DMS 273 treated with DMSO at 0.1 percent for 48 hours (cell line): ENCODE results near the gene UBE2H.

Experiments
- DNase-seq: peaks from one replicate; lab custom pipeline; 2025; lab: John Stamatoyannopoulos, UW

Gene UBE2H

DNA sequence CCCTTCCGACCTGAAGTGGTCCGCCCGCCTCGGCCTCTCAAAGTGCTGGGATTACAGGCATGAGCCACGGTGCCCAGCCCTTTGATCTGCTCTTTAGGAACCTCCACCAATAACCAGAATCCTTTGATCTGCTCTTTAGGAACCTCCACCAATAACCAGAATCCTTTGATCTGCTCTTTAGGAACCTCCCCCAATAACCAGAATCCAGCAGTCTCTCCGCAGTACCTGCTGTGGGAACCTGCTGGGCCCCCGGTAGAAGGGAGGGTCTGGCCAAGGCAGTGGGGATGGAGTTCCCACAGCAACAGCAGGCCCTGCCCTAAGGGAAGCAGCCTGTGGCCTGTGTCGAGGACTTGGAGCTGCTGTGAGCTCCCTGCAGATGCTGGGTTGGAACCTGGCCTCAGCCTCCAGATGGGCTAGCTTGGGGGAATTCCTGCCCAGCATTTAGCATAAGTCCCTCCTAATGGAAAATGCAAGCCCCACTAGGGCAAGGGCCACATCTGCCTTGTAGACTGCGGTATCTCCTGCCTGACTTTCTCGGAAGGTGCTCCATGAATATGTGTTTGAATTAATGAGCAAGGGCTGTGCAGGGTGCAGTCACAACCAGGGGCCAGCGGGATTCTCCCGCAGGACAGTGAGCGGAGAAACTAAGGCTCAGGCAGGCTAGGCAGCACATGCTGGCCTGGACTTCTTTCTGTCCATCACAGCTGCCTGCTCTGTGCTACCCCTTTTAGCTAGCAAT is 165.8 kb downstream of the UBE2H start:
- DNase-seq, result peak; percentile 93

- DNase-seq, result no peak
Measured at GRCh38 chr7:129785685-129786514, 166.9 kb downstream of the UBE2H start.

DNA sequence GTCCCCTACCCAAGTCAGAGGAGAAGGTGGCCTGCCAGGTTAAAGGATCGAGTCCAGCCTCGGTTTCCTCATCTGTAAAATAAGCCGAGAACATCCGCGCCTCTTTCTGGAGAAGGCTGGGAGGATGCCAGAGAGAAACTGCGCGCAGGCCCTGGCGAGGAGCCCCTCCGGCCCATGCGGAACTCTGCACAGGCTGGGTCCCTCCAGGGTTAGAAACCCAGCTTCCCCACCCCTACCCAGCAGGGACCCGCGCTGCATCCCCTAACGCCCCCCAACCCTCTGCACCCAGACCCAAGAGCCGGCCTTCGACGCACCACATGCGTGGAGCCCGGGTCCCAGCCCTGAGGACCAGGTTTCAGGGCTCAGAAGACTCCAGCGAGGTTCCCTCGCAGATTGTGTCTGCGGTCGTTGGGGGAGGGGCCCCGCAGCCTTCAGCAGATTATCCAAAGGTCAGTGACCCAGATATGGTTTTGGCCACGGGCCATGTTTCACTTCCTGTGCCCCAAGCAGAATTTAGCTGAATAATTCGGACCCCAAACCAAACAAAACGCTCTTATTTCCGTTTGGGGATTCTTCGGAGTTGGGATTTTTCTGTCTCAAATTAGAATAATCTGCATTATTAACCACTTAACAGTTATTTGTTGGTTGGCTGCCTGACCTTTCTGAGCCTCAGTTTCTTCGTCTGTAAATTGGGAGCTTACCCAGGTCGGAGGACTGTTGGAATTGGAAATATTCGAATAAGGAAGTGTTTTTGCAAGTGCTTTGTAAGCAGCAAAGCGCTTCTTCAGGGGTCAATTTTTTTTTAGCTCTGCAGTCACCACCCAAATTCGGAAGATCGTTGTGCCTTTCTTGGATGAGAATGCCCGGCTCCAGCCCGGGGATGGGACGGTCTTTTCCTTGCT is 167.7 kb downstream of the UBE2H start:
- DNase-seq, result no peak

GRCh38 chr7:129784437-129784782 is 168.3 kb downstream of the UBE2H start:
- no peak for DNase-seq

DNA sequence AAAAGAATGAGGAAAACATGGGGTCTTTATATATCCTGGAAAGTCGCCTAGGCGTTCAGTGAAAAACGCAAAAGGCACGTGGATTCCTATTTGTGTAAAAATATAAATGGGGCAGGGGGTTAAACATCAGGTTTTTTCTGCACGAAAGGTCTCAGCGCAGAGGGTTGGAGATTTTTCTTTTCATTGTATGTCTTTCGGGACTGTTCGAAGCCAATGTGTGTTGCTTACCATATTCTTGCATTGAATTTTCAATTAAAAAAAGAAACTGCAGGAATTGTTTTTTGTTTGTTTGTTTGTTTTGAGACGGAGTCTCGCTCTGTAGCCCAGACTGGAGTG is 169.2 kb downstream of the UBE2H start:
- DNase-seq, result no peak

GRCh38 chr7:129782818-129783583 is 169.8 kb downstream of the UBE2H start:
- DNase-seq, result no peak

DNA sequence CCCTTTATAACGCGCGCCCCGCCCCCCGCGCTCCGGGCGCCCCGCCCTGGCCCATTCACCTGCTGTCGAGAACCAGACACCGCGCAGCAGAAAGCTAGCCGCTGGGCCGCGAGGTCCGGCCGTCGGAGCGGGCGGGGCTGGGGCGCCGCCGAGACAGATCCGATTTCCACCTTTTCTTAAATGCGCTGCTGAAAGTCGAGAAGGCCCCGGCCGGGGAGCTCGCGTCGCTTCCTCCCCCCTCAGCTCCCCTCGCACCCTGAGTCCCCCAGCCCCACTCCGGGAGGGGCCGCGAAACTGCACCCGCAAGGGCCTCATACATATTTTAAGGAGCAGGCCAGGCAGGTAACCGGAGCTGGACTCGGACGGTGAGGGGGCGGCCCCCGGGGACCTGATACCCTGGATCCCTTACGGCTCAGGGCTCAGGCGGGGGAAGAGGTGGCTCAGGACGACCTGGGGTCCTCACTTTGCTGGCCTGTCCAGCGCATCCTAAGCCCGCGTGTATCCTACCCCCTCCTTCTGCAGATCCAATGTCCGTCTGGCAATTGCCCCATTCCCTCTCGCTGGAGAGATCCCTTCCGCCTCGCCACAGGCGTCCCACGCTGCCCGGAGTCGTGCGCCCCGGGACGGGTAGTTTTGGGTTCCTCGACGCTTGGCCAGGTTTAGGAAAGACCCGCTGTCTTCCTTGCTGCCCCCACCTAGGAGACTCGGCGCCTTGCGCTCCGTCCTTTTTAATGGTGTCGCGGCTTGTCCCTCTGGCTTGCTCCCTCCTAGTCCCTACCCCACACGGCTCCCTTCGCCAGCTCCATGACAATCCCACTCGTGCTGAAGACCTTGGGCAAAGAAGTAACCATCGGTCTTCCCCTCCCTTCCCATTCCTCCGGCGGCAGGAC is 170.6 kb downstream of the UBE2H start:
- DNase-seq, result no peak

DNA sequence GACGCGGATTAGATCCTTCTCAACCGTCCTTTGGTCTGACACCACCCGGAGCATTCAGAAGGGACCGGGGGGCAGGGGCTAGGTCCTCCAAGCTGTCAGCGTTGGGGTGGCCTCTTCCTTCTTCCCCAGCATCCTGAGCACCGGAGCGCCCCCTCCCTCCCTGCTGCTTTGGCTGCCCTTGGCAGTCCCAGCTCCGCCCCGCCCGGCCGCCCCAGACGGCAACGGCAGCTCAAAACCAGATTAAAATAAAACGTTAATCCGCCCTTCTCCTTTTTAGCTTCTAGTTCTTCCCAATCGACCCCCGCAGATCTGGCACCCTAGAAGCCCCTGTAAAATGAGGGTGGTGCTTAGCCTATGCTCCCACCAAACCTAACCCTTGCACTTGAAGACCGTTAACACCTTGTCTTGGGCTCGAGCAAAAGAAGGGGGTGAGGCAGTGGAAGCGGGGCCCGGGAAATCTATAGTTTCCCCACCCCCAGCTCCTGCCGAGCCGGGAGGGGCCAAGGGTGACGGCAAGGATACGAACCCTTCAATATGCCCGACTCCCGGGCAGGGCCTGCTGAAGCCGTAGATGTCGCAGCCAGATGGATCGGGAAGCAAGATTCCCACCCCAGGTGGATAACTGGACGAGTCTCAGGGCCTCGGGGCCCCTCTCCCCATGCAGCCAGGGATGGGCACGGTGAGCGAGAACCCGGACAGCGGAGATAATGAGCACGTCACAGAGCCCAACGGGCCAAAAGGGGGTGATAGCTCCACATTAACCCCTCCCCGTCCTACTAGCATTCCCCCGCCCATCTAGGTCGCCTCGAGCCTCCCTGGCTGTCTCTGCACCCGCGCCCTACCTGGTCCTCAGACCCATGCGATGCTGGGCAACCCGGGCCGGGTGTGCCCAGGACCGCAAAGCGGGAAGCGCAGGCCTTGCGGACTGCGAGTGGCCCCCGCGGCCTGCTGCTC is 171.5 kb downstream of the UBE2H start:
- DNase-seq, result peak; percentile 47
